GM19035 (cell line): Measurements from ENCODE around the gene RPTOR.

ENCODE experiments used
- ATAC-seq: cut with Tn5 transposase; IDR thresholded peaks from one replicate; pipeline ENCODE4 v1.9.1; 2021; ENCODE audit not compliant: unreplicated experiment

Gene RPTOR

GRCh38 chr17:81002013-81002384 lies 457.4 kb downstream of the RPTOR start:
- no peak for ATAC-seq

DNA sequence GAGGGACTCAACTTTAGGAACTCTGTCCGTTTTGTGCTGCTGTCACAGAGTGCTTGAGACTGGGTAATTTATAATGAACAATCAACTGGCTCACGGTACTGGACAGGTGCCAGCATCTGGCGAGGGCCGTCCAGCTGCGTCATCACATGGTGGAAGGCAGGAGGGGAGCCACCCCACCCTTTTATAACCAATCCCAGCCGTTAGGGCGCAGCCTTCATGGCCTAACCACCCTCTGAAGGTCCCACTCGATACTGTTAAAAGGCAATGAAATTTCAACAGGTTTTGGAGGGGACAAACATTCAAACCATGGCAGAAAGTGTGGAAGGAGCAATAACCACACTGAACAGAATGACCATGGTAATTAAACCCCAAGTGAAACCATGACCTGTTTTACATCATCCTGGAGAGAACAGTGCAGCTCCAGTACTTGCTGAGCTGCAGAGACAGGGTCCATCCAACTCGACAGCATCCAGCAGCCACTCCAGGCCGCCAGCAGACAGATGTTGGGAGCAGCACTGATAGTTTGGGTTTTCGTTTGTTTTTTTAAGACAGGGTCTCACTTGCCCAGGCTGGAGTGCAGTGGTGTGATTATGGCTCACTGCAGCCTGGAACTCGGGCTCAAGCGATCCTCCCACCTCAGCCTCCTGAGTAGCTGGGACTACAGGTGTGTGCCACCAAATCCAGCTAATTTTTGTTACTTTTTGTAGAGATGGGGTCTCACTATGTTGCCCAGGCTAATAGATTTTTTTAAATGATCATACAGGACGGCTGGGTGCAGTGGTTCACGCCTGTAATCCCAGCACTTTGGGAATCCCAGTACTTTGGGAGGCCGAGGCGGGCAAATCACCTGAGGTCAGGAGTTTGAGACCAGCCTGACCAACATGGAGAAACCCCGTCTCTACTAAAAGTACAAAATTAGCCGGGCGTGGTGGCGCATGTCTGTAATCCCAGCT lies 458.0 kb downstream of the RPTOR start:
- no peak for ATAC-seq

DNA sequence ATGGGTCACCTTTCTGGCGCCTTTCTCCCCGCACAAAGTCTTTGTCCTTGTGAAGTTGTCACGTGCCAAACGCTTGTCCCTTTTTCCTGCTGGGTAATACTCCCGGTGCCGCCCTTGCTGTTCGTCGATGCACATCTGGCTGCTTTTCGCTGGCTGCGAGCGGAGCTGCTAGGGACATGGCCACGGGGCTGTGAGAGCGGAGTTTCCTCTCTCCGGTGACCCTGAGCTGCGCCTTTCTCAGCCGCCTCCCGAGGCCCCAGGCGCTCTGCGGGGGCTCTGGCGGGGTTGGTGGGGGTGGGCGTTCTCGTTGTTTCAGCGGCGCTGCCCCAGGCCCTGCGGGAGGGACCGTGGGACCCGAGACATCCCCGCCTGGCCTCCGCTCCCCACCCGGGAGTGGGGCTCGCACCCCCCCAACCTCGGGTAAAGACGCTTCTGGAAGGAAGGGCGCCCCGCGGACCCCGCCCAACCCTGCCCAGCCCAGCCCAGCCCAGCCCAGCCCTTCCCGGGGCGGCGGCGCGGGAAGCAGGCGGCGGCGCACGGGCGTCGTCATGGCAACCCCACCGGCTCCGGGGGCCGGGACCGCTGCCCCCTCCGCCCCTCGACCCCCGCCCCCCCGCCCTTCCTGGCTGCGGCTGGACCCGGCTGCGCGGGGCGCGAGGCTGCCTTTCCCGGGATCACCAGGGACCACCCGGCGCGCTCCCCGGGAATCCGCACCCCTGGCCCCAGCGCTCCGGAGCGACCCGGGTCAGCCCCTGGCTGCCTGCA lies 459.3 kb downstream of the RPTOR start:
- ATAC-seq = no peak

DNA sequence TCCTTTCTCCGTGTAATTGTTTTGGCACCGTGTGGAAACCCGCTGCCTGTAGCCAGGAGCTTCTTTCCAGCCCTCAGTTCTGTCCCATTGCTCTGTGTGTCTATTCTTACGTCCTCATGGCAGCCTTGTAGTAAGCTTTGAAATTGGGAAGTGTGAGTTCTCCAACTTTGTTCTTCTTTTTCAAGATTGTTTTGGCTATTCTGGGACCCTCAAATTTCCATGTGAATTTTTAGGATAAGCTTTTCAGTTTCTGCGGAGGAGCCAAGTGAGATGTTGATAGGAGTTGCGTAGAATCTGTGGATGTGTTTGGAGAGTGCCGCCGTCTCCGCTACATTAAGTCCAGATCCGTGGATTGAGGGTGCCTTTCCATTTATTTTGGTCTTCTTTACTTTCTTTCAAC lies 462.3 kb downstream of the RPTOR start:
- no peak for ATAC-seq

DNA sequence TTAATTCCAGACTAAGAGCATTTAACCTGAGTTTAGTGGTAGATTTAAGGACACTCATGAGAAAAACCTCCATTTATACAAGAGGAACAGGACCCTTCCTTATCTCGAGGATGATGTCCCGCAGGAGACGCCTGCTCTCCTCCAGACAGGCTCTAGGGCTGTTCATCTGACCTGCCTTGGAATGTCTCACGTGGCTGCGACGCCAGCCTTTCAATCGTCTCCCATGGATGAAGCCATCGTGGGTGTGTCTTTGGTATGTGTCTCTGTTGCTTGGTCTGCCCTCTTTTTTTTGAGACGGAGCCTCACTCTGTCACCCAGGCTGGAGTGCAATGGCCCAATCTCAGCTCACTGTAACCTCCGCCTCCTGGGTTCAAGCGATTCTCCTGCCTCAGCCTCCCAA lies 463.5 kb downstream of the RPTOR start:
- no peak for ATAC-seq

GRCh38 chr17:81009136-81009535 lies 464.5 kb downstream of the RPTOR start:
- no peak for ATAC-seq

- ATAC-seq = no peak
These were observed 466.3 kb downstream of the RPTOR start for GRCh38 chr17:81010935-81011334.

DNA sequence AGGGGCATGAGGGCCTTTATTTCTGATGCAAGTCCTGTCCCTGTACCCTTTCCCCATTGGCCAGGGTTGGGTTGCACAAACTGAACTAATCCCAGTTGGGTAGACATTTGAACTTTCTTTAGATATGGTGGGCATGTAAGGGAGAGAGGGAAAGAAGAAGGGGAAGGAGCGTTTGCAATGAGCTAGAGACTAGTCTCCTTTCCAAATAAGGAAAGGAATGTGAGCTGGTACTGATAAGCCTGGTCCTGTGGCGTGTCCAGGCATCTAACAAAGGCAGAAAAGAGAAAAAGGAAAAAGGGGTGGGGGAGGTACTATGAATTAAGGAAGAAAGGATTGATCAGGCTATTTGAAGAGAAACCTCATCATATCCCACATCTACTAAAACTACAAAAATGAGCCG lies 467.3 kb downstream of the RPTOR start:
- ATAC-seq = no peak

DNA sequence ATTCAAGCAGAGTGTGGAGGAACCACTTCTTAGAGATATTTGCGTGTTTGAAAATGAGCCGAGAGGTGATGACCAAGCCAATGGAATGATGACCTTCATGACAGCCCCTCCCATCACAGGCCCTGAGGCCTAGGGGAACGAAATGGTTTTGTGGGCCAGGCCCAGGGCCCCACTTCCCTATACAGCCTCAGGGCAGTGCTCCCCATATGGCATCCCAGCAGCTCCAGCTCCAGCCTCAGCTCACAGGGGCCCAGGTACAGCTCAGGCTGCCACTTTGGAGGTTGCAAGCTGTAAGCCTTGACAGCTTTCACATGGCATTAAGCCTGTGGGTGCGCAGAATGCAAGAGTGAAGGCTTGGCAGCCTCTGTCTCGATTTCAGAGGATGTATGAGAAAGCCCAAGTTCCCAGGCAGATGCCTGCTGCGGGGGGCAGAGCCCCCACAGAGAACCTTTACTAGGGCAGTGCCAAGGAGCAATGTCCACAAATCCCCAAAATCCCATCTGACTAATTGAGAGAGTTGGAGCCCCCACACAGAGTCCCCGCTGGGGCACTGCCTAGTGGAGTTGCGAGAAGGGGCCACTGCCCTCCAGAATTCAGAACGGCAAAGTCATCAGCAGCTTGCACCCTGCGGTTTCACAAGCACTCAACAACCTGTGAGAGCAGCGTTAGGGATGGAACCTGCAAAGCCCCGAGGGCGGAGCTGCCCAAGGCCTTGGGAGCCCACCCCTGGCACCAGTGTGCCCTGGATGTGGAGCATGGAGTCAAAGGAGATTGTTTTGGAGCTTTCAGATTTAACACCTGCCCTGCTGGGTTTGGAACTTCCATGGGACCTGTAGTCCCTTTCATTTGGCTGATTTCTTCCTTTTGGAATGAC lies 468.2 kb downstream of the RPTOR start:
- ATAC-seq = no peak

- no peak for ATAC-seq
These were observed 469.0 kb downstream of the RPTOR start for GRCh38 chr17:81013642-81014041.

DNA sequence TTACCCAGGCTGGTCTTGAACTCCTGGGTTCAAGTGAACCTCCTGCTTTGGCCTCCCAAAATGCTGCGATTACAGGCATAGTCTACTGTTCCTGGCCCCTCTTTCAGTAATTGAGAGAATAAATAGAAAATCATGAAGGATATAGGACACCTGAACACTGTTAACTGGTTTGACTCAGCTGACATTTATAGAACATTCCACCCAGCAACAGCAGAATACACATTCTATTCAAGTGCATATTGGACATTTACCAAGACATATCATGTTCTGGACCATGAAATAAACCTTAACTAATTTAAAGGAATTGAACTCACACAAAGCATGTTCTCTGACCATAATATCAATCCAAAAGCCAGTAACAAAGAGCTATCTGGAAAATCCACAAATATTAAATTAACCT lies 470.5 kb downstream of the RPTOR start:
- no peak for ATAC-seq
